NCI-H2196 treated with DMSO at 0.1 percent for 48 hours (cell line): ENCODE measurements around the gene AADAC.
"Not testable (repeated sequence)": the region's sequence is repeated elsewhere in the genome, so short reads cannot be mapped to it uniquely, and the experiment has no call there.

Experiments used
- DNase-seq: peaks from one replicate; lab custom pipeline; 2025; ENCODE audit not compliant: unreplicated experiment; lab: John Stamatoyannopoulos, UW

Gene AADAC

GRCh38 chr3:151852074-151852811, 38.3 kb downstream of the AADAC start:
- DNase-seq = no peak

- DNase-seq = no peak
Observed at GRCh38 chr3:151856118-151856517, 42.2 kb downstream of the AADAC start.

- DNase-seq = no peak
Observed at GRCh38 chr3:151856641-151857040, 42.7 kb downstream of the AADAC start.

GRCh38 chr3:151859233-151859673, 45.3 kb downstream of the AADAC start:
- DNase-seq = no peak

- no peak for DNase-seq
Observed at GRCh38 chr3:151859905-151860304, 46.0 kb downstream of the AADAC start.

- DNase-seq = no peak
Observed at GRCh38 chr3:151863611-151864010, 49.7 kb downstream of the AADAC start.

GRCh38 chr3:151864423-151865101, 50.6 kb downstream of the AADAC start:
- DNase-seq = no peak

- no peak for DNase-seq
Observed at GRCh38 chr3:151866711-151867410, 52.9 kb downstream of the AADAC start.

- no peak for DNase-seq
Observed at GRCh38 chr3:151867666-151868065, 53.8 kb downstream of the AADAC start.

- DNase-seq = no peak
Observed at GRCh38 chr3:151869181-151869580, 55.3 kb downstream of the AADAC start.

GRCh38 chr3:151871639-151872468, 57.9 kb downstream of the AADAC start:
- DNase-seq = no peak

- DNase-seq = no peak
Observed at GRCh38 chr3:151873398-151873797, 59.5 kb downstream of the AADAC start, which contains the start of gene SUCNR1. TSS of gene SUCNR1 (plus strand) at chr3:151873643. CDS start at chr3:151879893, 6,250 bp downstream.

- not testable (repeated sequence) for DNase-seq
Observed at GRCh38 chr3:151874079-151874478, 60.2 kb downstream of the AADAC start.

GRCh38 chr3:151875759-151876158, 61.8 kb downstream of the AADAC start:
- DNase-seq = no peak

GRCh38 chr3:151877269-151877668, 63.4 kb downstream of the AADAC start:
- no peak for DNase-seq
